Stimulated activated CD4-positive, alpha-beta T cell treated with anti-CD3 and anti-CD28 coated beads, Interleukin-1b, Interleukin-23, amount 100 ng/mL, for 4 hours (primary cell): Measurements from ENCODE around the gene FSTL4.

Experiments
- DNase-seq, 2 donors: peaks; one replicate each; pipeline ENCODE4 v3.0.0-alpha.2; 2020; ENCODE audit warnings: low read depth in 2 of 2

The FSTL4 gene

GRCh38 chr5:133341296-133341695 lies 271.0 kb downstream of the FSTL4 start:
- DNase-seq = no peak

- DNase-seq = no peak
Observed at GRCh38 chr5:133340822-133341221, 271.5 kb downstream of the FSTL4 start.

GRCh38 chr5:133340002-133340755 lies 272.2 kb downstream of the FSTL4 start:
- DNase-seq = no peak

GRCh38 chr5:133338504-133339355 lies 273.6 kb downstream of the FSTL4 start:
- no peak for DNase-seq

GRCh38 chr5:133337795-133338445 lies 274.4 kb downstream of the FSTL4 start:
- DNase-seq = no peak

GRCh38 chr5:133336969-133337410 lies 275.4 kb downstream of the FSTL4 start:
- DNase-seq = no peak

- DNase-seq = no peak
Observed at GRCh38 chr5:133336121-133336968, 276.0 kb downstream of the FSTL4 start.

- DNase-seq = no peak
Observed at GRCh38 chr5:133334796-133335639, 277.3 kb downstream of the FSTL4 start.

- DNase-seq = no peak
Observed at GRCh38 chr5:133333326-133334150, 278.8 kb downstream of the FSTL4 start.

GRCh38 chr5:133332439-133333024 lies 279.8 kb downstream of the FSTL4 start:
- DNase-seq = no peak

GRCh38 chr5:133331941-133332340 lies 280.4 kb downstream of the FSTL4 start:
- DNase-seq = no peak

- no peak for DNase-seq
Observed at GRCh38 chr5:133330956-133331355, 281.4 kb downstream of the FSTL4 start.

- DNase-seq = no peak
Observed at GRCh38 chr5:133328800-133329199, 283.5 kb downstream of the FSTL4 start.

GRCh38 chr5:133327946-133328401 lies 284.4 kb downstream of the FSTL4 start:
- DNase-seq = no peak

- no peak for DNase-seq
Observed at GRCh38 chr5:133326361-133326760, 286.0 kb downstream of the FSTL4 start.

- DNase-seq = no peak
Observed at GRCh38 chr5:133325864-133326263, 286.5 kb downstream of the FSTL4 start.

- no peak for DNase-seq
Observed at GRCh38 chr5:133324926-133325325, 287.4 kb downstream of the FSTL4 start.

GRCh38 chr5:133323494-133324457 lies 288.6 kb downstream of the FSTL4 start:
- DNase-seq = no peak
